CD14-positive monocyte (primary cell): ENCODE measurements around the gene CRISP2. TPM values are rescaled to one million over a fixed set of nuclear protein-coding genes. Genes with fewer than 3 reads are reported as not detected.

Source experiments
- DNase-seq, 3 donors: peaks; one replicate each; pipeline ENCODE4 v3.0.0-alpha.2; 2011 to 2022
- H2AFZ ChIP-seq: 2 replicates; pipeline ENCODE4 v1.6.0; 2012; ENCODE audit warnings: mild to moderate bottlenecking, low read depth, low read length, inconsistent platforms; ENCODE audit not compliant: insufficient read depth, poor library complexity, severe bottlenecking
- H3K27ac ChIP-seq, 2 donors: 1 replicate in 1 of 2; 2 replicates in 1 of 2; pipeline ENCODE4 v1.5.1; 2012 to 2013; ENCODE audit warnings: low read length in 2 of 2, control low read depth in 1 of 2, inconsistent platforms in 1 of 2, low read depth in 1 of 2, mild to moderate bottlenecking in 1 of 2
- H3K27me3 ChIP-seq, 2 donors: one replicate each; pipeline versions ENCODE4 v1.6.0 to v1.6.1; 2011 to 2013; ENCODE audit warnings: low read length in 2 of 2; ENCODE audit not compliant: control insufficient read depth in 2 of 2, insufficient read depth in 2 of 2
- H3K36me3 ChIP-seq, 2 donors: replicated peaks in 1 of 2; 1 replicate in 1 of 2; 2 replicates in 1 of 2; pipeline versions ENCODE4 v1.5.1 to v1.6.1; 2012 to 2013; ENCODE audit warnings: low read length in 2 of 2, control low read depth in 1 of 2, inconsistent platforms in 1 of 2, mild to moderate bottlenecking in 1 of 2; ENCODE audit not compliant: insufficient read depth in 2 of 2, control insufficient read depth in 1 of 2
- H3K4me1 ChIP-seq, 2 donors: 1 replicate in 1 of 2; 2 replicates in 1 of 2; pipeline versions ENCODE4 v1.5.1 to v1.6.1; 2012 to 2013; ENCODE audit warnings: low read length in 2 of 2, control low read depth in 1 of 2, inconsistent platforms in 1 of 2, mild to moderate bottlenecking in 1 of 2, moderate library complexity in 1 of 2; ENCODE audit not compliant: insufficient read depth in 2 of 2, control insufficient read depth in 1 of 2
- H3K4me2 ChIP-seq: replicated peaks from 2 replicates; pipeline ENCODE3; 2012; ENCODE audit warnings: low read length, moderate library complexity, mild to moderate bottlenecking; ENCODE audit not compliant: poor library complexity, severe bottlenecking; ENCODE audit errors: extremely low read depth
- H3K4me3 ChIP-seq, 3 experiments: fragments of 200-600 bp in 1 of 3; sonication (generic) in 1 of 3; replicated peaks in 1 of 3; 1 replicate in 2 of 3; 2 replicates in 1 of 3; pipeline ENCODE4 v1.5.1; 2011 to 2013; ENCODE audit warnings: low read length in 3 of 3, mild to moderate bottlenecking in 3 of 3, control low read depth in 2 of 3, low read depth in 2 of 3, inconsistent platforms in 1 of 3, moderate library complexity in 1 of 3
- H3K79me2 ChIP-seq: 2 replicates; pipeline ENCODE4 v1.6.0; 2012; ENCODE audit warnings: mild to moderate bottlenecking, control low read depth, inconsistent platforms, low read length, moderate library complexity; ENCODE audit not compliant: insufficient read depth
- H3K9ac ChIP-seq: 2 replicates; pipeline ENCODE4 v1.6.0; 2017; ENCODE audit warnings: low read length, mild to moderate bottlenecking; ENCODE audit not compliant: insufficient read depth, poor library complexity, severe bottlenecking
- H3K9me3 ChIP-seq, 2 donors: replicated peaks in 1 of 2; 1 replicate in 1 of 2; 2 replicates in 1 of 2; pipeline versions ENCODE4 v1.5.1 to v1.6.1; 2012 to 2013; ENCODE audit warnings: low read length in 2 of 2, control low read depth in 1 of 2; ENCODE audit not compliant: control insufficient read depth in 1 of 2, insufficient read depth in 1 of 2
- H4K20me1 ChIP-seq: 2 replicates; pipeline ENCODE4 v1.6.0; 2012; ENCODE audit warnings: mild to moderate bottlenecking, low read length, control low read depth, moderate library complexity; ENCODE audit not compliant: insufficient read depth
- H3K27ac Mint-ChIP-seq, 7 donors: one replicate each; pipeline ENCODE4 v1.8.0; 2020; ENCODE audit warnings: mild to moderate bottlenecking in 7 of 7, mixed read lengths in 7 of 7, moderate library complexity in 6 of 7, inconsistent platforms in 2 of 7
- H3K27me3 Mint-ChIP-seq, 3 donors: one replicate each; pipeline ENCODE4 v1.8.0; 2021 to 2022; ENCODE audit warnings: low read depth in 3 of 3, mild to moderate bottlenecking in 3 of 3, mixed read lengths in 3 of 3, moderate library complexity in 3 of 3, inconsistent platforms in 1 of 3
- H3K36me3 Mint-ChIP-seq, 2 donors: one replicate each; pipeline ENCODE4 v1.8.0; 2020; ENCODE audit warnings: mixed read lengths in 2 of 2, inconsistent platforms in 1 of 2, mild to moderate bottlenecking in 1 of 2
- H3K4me1 Mint-ChIP-seq: one replicate; pipeline ENCODE4 v1.8.0; 2020; ENCODE audit warnings: mild to moderate bottlenecking, mixed read lengths
- H3K4me3 Mint-ChIP-seq, 2 donors: one replicate each; pipeline ENCODE4 v1.8.0; 2020; ENCODE audit warnings: mild to moderate bottlenecking in 2 of 2, mixed read lengths in 2 of 2, moderate library complexity in 1 of 2
- H3K9me3 Mint-ChIP-seq, 7 donors: one replicate each; pipeline ENCODE4 v1.8.0; 2020 to 2022; ENCODE audit warnings: mixed read lengths in 7 of 7, mild to moderate bottlenecking in 6 of 7, moderate library complexity in 6 of 7, inconsistent platforms in 2 of 7
- WGBS: methylation state at CpG from one replicate; pipeline ENCODE4 v1.1.5; 2013; ENCODE audit warnings: missing lambda C conversion rate; ENCODE audit not compliant: insufficient coverage; 5-methylcytosine and 5-hydroxymethylcytosine counted together
- intact Hi-C, 2 donors: fragments of 100-400 bp; cut with micrococcal nuclease; formaldehyde crosslinking; loops; one replicate each; pipeline versions ENCODE4 v1.15.0 to v1.15.1; 2023
- polyA plus RNA-seq, 3 donors: library from polyadenylated mRNA; depleted of rRNA in 1 of 3; unstranded in 2 of 3; stranded (reverse) in 1 of 3; fragments of 300-500 nt in 2 of 3; fragments of >200 nt in 1 of 3; fragmentation: Illumina TruSeq in 2 of 3; gene quantifications; 1 replicate in 2 of 3; 2 replicates in 1 of 3; pipeline ENCODE4 v1.2.3, GENCODE V29; 2012 to 2021
- TF ChIP-seq, protein P1 (sequence below): fragments of 200-600 bp; IDR thresholded peaks from one replicate; pipeline ENCODE4 v1.8.0; 2022; ENCODE audit warnings: antibody characterized with exemption, mild to moderate bottlenecking

The CRISP2 gene
- polyA plus RNA-seq, 3 donors = not detected

DNA sequence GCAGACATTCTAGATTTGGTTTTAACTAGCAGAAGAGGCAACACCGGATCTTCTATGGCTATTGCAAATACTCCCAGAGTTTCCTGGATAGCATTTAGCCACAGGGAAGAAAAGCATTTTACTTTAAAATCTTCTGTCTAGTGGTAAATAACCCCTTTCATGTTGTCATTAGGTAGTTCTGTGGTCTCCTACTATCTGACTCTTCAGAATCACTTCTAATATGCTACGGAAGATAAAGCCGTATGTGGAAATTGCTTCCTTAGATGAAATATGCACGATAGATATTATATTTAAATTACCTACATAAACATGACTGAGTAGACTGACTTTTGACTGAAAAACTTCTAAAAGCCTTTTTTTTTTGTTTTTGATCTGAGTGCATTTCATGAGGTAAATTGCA, 30.1 kb upstream of the CRISP2 start:
- H3K9ac ChIP-seq = no peak overlapping the region
- no peaks in the 10 kb centered on the region for H3K27me3 Mint-ChIP-seq

DNA sequence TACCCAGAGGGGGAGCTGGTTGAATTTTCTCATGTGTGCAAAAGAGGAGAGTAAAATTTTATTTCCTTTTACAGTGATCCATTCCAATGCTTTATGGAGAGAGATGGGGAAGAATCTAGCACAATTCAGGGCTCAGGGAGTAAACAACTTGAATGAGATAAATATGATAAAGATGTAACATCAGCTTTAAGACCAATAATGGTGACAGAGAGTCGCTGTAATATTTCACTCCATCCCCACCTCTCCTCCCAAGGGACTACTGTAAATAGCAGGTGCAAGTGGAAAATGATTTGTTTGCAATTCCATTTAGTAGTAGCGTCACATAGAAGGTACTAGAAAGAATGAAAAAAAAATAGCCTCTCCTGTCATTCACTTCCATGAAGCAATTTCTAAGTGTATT, 26.1 kb upstream of the CRISP2 start:
- Mint-ChIP-seq H3K27ac (no peak overlapping the region), H3K4me3 (no peak overlapping the region), H3K4me1 (no peaks in the 10 kb centered on the region), H3K9me3 (peaks cover 0 to 2% (median 0%) of the 10 kb centered on the region in 7 donors), H3K27me3 (no peaks in the 10 kb centered on the region), H3K36me3 (no peaks in the 10 kb centered on the region)
- no peak overlapping the region for H3K4me2 ChIP-seq
- DNase-seq = no peak
- no peaks in the 10 kb centered on the region for H3K36me3 ChIP-seq
- H3K4me3 ChIP-seq = no peak overlapping the region
- H3K27me3 ChIP-seq = no peaks in the 10 kb centered on the region
- intact Hi-C loops = no loop called here
- no peaks in the 10 kb centered on the region for H3K4me1 ChIP-seq
- H3K9ac ChIP-seq = no peak overlapping the region
- H4K20me1 ChIP-seq = no peaks in the 10 kb centered on the region
- no peak overlapping the region for H3K27ac ChIP-seq
- H2AFZ ChIP-seq = no peak overlapping the region
- TF ChIP-seq, protein P1, sequence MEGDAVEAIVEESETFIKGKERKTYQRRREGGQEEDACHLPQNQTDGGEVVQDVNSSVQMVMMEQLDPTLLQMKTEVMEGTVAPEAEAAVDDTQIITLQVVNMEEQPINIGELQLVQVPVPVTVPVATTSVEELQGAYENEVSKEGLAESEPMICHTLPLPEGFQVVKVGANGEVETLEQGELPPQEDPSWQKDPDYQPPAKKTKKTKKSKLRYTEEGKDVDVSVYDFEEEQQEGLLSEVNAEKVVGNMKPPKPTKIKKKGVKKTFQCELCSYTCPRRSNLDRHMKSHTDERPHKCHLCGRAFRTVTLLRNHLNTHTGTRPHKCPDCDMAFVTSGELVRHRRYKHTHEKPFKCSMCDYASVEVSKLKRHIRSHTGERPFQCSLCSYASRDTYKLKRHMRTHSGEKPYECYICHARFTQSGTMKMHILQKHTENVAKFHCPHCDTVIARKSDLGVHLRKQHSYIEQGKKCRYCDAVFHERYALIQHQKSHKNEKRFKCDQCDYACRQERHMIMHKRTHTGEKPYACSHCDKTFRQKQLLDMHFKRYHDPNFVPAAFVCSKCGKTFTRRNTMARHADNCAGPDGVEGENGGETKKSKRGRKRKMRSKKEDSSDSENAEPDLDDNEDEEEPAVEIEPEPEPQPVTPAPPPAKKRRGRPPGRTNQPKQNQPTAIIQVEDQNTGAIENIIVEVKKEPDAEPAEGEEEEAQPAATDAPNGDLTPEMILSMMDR = no peak
- no CpG with 5 or more reads among the region's 2 CpGs for WGBS
- no peaks in the 10 kb centered on the region for H3K9me3 ChIP-seq
- no peaks in the 10 kb centered on the region for H3K79me2 ChIP-seq

More for the DNA sequence above, 30.1 kb upstream of the CRISP2 start:
- Histone ChIP-seq H3K9me3 (no peaks in the 10 kb centered on the region), H3K4me2 (no peak overlapping the region), H3K79me2 (no peaks in the 10 kb centered on the region), H3K36me3 (no peaks in the 10 kb centered on the region), H3K27ac (no peak overlapping the region), H3K4me1 (no peaks in the 10 kb centered on the region), H2AFZ (no peak overlapping the region), H4K20me1 (no peaks in the 10 kb centered on the region), H3K4me3 (no peak overlapping the region), H3K27me3 (no peaks in the 10 kb centered on the region)
- H3K4me1 Mint-ChIP-seq = no peaks in the 10 kb centered on the region
- H3K4me3 Mint-ChIP-seq = no peak overlapping the region
- peaks cover 0 to 2% (median 0%) of the 10 kb centered on the region in 7 donors for H3K9me3 Mint-ChIP-seq
- no peak for DNase-seq
- no CpG with 5 or more reads among the region's 4 CpGs for WGBS
- TF ChIP-seq, protein P1 = no peak
- intact Hi-C loops = no loop called here
- H3K27ac Mint-ChIP-seq = no peak overlapping the region
- no peaks in the 10 kb centered on the region for H3K36me3 Mint-ChIP-seq
